GM12891 (cell line): ENCODE data around the gene CYGB.

Source experiments
- POLR2A ChIP-seq: IDR thresholded peaks from 2 replicates; pipeline ENCODE4 v1.6.1; 2011; ENCODE audit warnings: low read depth, low read length, control low read depth
- POLR2AphosphoS5 ChIP-seq: IDR thresholded peaks from 2 replicates; pipeline ENCODE4 v1.6.1; 2011; ENCODE audit warnings: low read depth, low read length, control low read depth
- SPI1 ChIP-seq: IDR thresholded peaks from 2 replicates; pipeline ENCODE4 v1.6.1; 2011; ENCODE audit warnings: low read depth, low read length, control low read depth
- TAF1 ChIP-seq: IDR thresholded peaks from 2 replicates; pipeline ENCODE4 v1.6.1; 2011; ENCODE audit warnings: low read depth, low read length, control low read depth

DNA sequence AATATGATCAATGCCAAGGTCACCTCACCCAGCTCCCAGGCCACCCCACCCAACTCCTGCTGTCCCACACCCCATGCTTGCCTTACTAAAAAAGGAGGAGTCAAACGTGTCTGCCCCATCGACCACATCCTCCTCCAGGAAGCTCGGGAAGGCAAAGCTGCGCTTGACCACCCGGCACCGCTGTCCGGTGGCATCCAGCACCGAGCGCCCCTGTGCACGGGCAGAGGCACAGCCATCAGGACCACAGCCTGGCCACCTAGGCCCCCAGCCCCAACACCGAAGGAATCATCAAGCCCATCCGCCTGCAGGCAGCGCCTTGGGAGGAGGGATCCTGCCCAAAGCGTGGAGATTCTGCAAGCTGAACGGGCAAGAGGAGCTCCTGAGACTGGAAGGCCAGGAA is 59.9 kb downstream of the CYGB start:
- TF ChIP-seq POLR2A (no peak), POLR2AphosphoS5 (no peak), TAF1 (no peak), SPI1 (no peak)
